DND-41 (cell line): Measurements from ENCODE around the gene TBL1XR1.

Source experiments
- CTCF ChIP-seq: IDR thresholded peaks from 2 replicates; pipeline ENCODE4 v1.5.1; 2012; ENCODE audit warnings: borderline replicate concordance, low read length, moderate library complexity, mild to moderate bottlenecking; ENCODE audit not compliant: poor library complexity, severe bottlenecking; ENCODE audit errors: extremely low read depth
- EZH2 ChIP-seq: IDR thresholded peaks from 3 replicates; pipeline ENCODE4 v1.6.1; 2012; ENCODE audit warnings: borderline replicate concordance, low read depth, mild to moderate bottlenecking, moderate library complexity, low read length, inconsistent platforms; ENCODE audit not compliant: severe bottlenecking

- TF ChIP-seq CTCF (no peak), EZH2 (no peak)
Observed at GRCh38 chr3:177149106-177149505, 48.2 kb downstream of the TBL1XR1 start.
